Transverse colon (tissue), 4 donors: ENCODE measurements around the gene TXNRD1. TPM values are rescaled to one million over a fixed set of nuclear protein-coding genes. Genes with fewer than 3 reads are reported as not detected.

Experiments used
- DNase-seq: peaks from one replicate; pipeline ENCODE4 v3.0.0-alpha.2; 2019
- H3K27ac ChIP-seq, 4 donors: fragments of 200-600 bp; sonication (generic); 2 replicates each; pipeline ENCODE4 v1.5.1; 2016 to 2018; ENCODE audit warnings: inconsistent platforms in 4 of 4
- H3K27me3 ChIP-seq: fragments of 200-600 bp; sonication (generic); 2 replicates; pipeline ENCODE4 v1.5.1; 2017; ENCODE audit warnings: inconsistent platforms
- H3K36me3 ChIP-seq, 4 donors: fragments of 200-600 bp; sonication (generic); 2 replicates each; pipeline ENCODE4 v1.5.1; 2017 to 2019; ENCODE audit warnings: inconsistent platforms in 4 of 4
- H3K4me1 ChIP-seq, 4 donors: fragments of 200-600 bp; sonication (generic); 2 replicates each; pipeline ENCODE4 v1.5.1; 2017 to 2020; ENCODE audit warnings: inconsistent platforms in 4 of 4
- H3K4me3 ChIP-seq, 4 donors: fragments of 200-600 bp; sonication (generic); 1 replicate in 1 of 4; 2 replicates in 3 of 4; pipeline versions ENCODE4 v1.5.1 to v1.6.1; 2017 to 2019; ENCODE audit warnings: inconsistent platforms in 4 of 4
- H3K9me3 ChIP-seq, 2 donors: fragments of 200-600 bp; sonication (generic); 2 replicates each; pipeline ENCODE4 v1.5.1; 2017 to 2019; ENCODE audit warnings: inconsistent platforms in 2 of 2
- EP300 ChIP-seq: sonication (generic); formaldehyde crosslinking; IDR thresholded peaks from one replicate; pipeline ENCODE4 v1.6.1; 2017; ENCODE audit warnings: antibody characterized with exemption, low read depth
- POLR2A ChIP-seq: fragments of 450-650 bp; IDR thresholded peaks from one replicate; pipeline ENCODE4 v1.6.1; 2016; ENCODE audit warnings: antibody characterized with exemption, mild to moderate bottlenecking, moderate library complexity
- POLR2AphosphoS5 ChIP-seq, 3 donors: sonication (generic); formaldehyde crosslinking; IDR thresholded peaks; one replicate each; pipeline ENCODE4 v1.6.1; 2016; ENCODE audit warnings: antibody characterized with exemption in 3 of 3
- WGBS, 2 donors: methylation state at CpG; one replicate each; pipeline ENCODE4 v1.1.5; 2018; ENCODE audit warnings: low coverage in 1 of 2; 5-methylcytosine and 5-hydroxymethylcytosine counted together
- in situ Hi-C, 4 donors: fragments of 200-750 bp; cut with MboI; loops; one replicate each; pipeline versions ENCODE4 v1.15.0 to v1.15.1; 2017; ENCODE audit warnings: low sequenced_read_pairs in 3 of 4, low pct_ligation_motif_present in 1 of 4, low pct_unique_long_range_greater_than_20kb in 1 of 4
- intact Hi-C: fragments of 100-400 bp; cut with DNase I; formaldehyde crosslinking; loops from one replicate; pipeline ENCODE4 v1.15.1; 2023; ENCODE audit warnings: low total_unique reads
- total RNA-seq, 4 donors: library from RNA; depleted of rRNA; stranded (reverse); fragments of >200 nt; gene quantifications; one replicate each; pipeline ENCODE4 v1.1.0, GENCODE V29; 2016
- TF ChIP-seq, protein P1 (sequence below), 5 experiments: fragments of 200-600 bp in 3 of 5; fragments of 450-650 bp in 2 of 5; sonication (generic) in 3 of 5; IDR thresholded peaks; 1 replicate in 2 of 5; 2 replicates in 3 of 5; pipeline ENCODE4 v1.5.1; 2016 to 2017; ENCODE audit warnings: antibody characterized with exemption in 5 of 5, inconsistent platforms in 3 of 5, mild to moderate bottlenecking in 2 of 5, moderate library complexity in 1 of 5

The TXNRD1 gene
- total RNA-seq, 4 donors from 2014 or later, result 72.9 to 127 (median 122) TPM

DNA sequence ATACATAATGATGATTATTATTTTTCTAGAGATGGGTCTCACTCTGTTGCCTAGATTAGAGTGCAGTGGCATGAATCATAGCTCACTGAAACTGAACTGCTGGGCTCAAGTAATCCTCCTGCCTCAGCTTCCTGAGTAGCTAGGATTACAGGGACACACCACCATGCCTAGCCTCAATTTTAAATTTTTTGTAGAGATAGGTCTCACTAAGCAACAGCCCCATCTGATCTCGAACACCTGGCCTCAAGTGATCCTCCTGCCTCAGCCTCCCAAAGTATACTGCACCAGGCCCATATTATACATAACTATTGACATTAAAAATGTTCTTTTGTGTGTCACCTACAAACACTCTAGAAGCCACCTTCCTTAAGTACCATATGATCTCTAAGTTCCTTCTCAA lies 3.4 kb downstream of the TXNRD1 start:
- H3K4me3 ChIP-seq, result no peak overlapping the region
- in situ Hi-C loops, result loop anchor here in 2 of 4 donors (10.0 to 25.0 kb wide), 4 partner anchors 66 to 1168 kb away; no protein-coding TSS in a partner anchor
- H3K4me1 ChIP-seq, result peaks cover 10 to 31% (median 18%) of the 10 kb centered on the region in 4 donors
- H3K36me3 ChIP-seq, result no peaks in the 10 kb centered on the region
- DNase-seq, result no peak
- TF ChIP-seq POLR2A (no peak), EP300 (no peak), POLR2AphosphoS5 (IDR thresholded peaks at IDR 0.05) (no peak)
- TF ChIP-seq, protein P1, sequence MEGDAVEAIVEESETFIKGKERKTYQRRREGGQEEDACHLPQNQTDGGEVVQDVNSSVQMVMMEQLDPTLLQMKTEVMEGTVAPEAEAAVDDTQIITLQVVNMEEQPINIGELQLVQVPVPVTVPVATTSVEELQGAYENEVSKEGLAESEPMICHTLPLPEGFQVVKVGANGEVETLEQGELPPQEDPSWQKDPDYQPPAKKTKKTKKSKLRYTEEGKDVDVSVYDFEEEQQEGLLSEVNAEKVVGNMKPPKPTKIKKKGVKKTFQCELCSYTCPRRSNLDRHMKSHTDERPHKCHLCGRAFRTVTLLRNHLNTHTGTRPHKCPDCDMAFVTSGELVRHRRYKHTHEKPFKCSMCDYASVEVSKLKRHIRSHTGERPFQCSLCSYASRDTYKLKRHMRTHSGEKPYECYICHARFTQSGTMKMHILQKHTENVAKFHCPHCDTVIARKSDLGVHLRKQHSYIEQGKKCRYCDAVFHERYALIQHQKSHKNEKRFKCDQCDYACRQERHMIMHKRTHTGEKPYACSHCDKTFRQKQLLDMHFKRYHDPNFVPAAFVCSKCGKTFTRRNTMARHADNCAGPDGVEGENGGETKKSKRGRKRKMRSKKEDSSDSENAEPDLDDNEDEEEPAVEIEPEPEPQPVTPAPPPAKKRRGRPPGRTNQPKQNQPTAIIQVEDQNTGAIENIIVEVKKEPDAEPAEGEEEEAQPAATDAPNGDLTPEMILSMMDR (IDR thresholded peaks at IDR 0.05), result no peak
- H3K27me3 ChIP-seq, result no peaks in the 10 kb centered on the region
- no peaks in the 10 kb centered on the region for H3K9me3 ChIP-seq
- 60 to 90% methylated on average over 1 of the region's 1 CpG for WGBS, 2 donors
- intact Hi-C loops, result loop anchor here (5.0 kb wide), 2 partner anchors 68 to 138 kb away; no protein-coding TSS in a partner anchor
- H3K27ac ChIP-seq, result peak overlapping the region; percentile 73 to 83 (median 74)

DNA sequence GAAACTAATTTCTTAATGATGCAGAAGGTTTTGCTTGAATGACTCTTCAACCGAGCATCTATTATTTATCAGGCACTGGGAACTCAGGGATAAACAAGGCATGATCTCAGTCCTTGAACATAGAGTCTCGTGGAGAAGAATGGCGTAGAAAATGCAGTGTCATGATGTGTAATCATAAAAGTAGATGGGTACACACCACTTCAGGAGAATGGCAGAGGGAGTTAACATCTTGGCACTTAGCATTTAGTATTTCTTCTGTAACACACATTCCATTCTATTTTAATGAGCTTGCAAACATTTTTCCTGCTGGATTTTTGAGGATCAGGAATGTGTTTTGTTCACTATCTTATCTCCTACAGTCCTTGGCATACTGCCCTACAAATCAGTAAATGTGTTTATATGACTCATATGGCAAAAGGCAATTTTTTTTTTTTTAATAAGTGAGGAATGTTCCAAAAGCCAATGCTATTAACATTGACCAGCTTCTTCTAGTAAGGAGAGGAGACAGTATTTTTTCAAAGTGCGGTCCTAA lies 3.8 kb downstream of the TXNRD1 start:
- peak overlapping the region; percentile 73 to 83 (median 74) for H3K27ac ChIP-seq
- DNase-seq, result no peak
- TF ChIP-seq EP300, result peak; percentile 73
- TF ChIP-seq, protein P1 (IDR thresholded peaks at IDR 0.05), result no peak
- TF ChIP-seq POLR2AphosphoS5 (IDR thresholded peaks at IDR 0.05), result peak; percentile 69 to 78 (median 78)
- no peak for TF ChIP-seq POLR2A
- 36 to 40% methylated on average over 4 of the region's 4 CpGs for WGBS, 2 donors
- intact Hi-C loops, result loop anchor here (5.0 kb wide), 2 partner anchors 68 to 138 kb away; no protein-coding TSS in a partner anchor
- in situ Hi-C loops, result loop anchor here in 2 of 4 donors (10.0 to 25.0 kb wide), 4 partner anchors 65 to 1168 kb away; no protein-coding TSS in a partner anchor
- no peak overlapping the region for H3K4me3 ChIP-seq
- peaks cover 10 to 31% (median 18%) of the 10 kb centered on the region in 4 donors for H3K4me1 ChIP-seq
- no peaks in the 10 kb centered on the region for H3K9me3 ChIP-seq
- H3K36me3 ChIP-seq, result no peaks in the 10 kb centered on the region
- no peaks in the 10 kb centered on the region for H3K27me3 ChIP-seq

DNA sequence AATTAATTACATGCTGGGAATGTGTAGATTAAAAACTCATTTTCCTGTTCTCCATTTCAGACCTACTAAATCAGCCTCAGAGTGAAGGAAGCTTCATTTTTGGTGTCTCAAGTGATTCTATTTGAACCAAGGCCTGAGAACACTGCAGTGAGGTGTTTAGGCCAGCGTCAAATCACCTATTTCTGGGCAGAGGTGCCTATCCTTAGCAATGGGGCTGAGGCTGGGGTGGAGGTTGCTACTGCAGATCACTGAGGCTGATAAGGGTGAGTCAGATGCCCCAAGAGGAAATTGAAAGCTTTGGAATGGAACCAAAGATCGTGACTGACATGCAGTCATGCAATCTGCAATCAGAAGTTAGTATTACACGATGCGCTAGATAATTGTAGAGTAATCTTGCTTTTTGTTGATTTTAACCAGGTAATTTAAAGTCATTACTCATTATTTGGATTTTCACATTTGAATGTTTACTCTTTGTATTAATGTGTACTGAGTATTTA lies 4.4 kb downstream of the TXNRD1 start:
- intact Hi-C loops, result loop anchor here (5.0 kb wide), 2 partner anchors 67 to 137 kb away; no protein-coding TSS in a partner anchor

DNA sequence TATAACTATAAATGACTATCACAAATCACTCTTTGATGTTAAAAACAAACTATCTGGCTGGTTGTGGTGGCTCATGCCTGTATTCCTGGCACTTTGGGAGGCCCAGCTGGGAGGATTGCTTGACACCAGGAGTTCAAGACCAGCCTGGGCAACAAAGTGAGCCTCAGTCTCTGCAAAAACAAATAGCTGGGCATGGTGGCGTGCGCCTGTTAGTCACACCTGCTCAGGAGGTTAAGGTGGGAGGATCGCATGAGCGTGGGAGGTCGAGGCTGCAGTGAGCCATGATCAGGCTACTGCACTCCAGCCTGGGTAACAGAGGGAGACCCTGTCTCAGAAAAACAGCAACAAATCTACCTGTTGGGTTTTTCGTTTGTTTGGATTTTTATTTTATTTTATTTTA lies 5.4 kb downstream of the TXNRD1 start:
- H3K36me3 ChIP-seq, result no peaks in the 10 kb centered on the region
- in situ Hi-C loops, result loop anchor here in 2 of 4 donors (25.0 kb wide), 3 partner anchors 641 to 1166 kb away; no protein-coding TSS in a partner anchor
- no peak overlapping the region for H3K4me3 ChIP-seq
- H3K27me3 ChIP-seq, result no peaks in the 10 kb centered on the region
- H3K9me3 ChIP-seq, result no peaks in the 10 kb centered on the region
- no peak overlapping the region for H3K27ac ChIP-seq
- WGBS, 2 donors, result 98% methylated on average over 6 of the region's 6 CpGs; no CpG with 5 or more reads in 1 of the 2 donors
- H3K4me1 ChIP-seq, result peaks cover 4 to 25% (median 16%) of the 10 kb centered on the region in 4 donors
- intact Hi-C loops, result no loop called here
- DNase-seq, result no peak
- no peak for TF ChIP-seq EP300
- TF ChIP-seq, protein P1 (IDR thresholded peaks at IDR 0.05), result no peak

More for the DNA sequence above, 4.4 kb downstream of the TXNRD1 start:
- no peaks in the 10 kb centered on the region for H3K9me3 ChIP-seq
- H3K4me1 ChIP-seq, result peaks cover 10 to 31% (median 18%) of the 10 kb centered on the region in 4 donors
- in situ Hi-C loops, result loop anchor here in 2 of 4 donors (10.0 to 25.0 kb wide), 4 partner anchors 65 to 1167 kb away; no protein-coding TSS in a partner anchor
- no peaks in the 10 kb centered on the region for H3K27me3 ChIP-seq
- 50 to 60% methylated on average over 4 of the region's 4 CpGs for WGBS, 2 donors
- TF ChIP-seq, protein P1 (IDR thresholded peaks at IDR 0.05), result no peak
- TF ChIP-seq POLR2AphosphoS5 (IDR thresholded peaks at IDR 0.05) (no peak), POLR2A (no peak), EP300 (no peak)
- peak overlapping the region; percentile 73 to 83 (median 74) for H3K27ac ChIP-seq
- H3K4me3 ChIP-seq, result no peak overlapping the region
- H3K36me3 ChIP-seq, result no peaks in the 10 kb centered on the region
- peak; percentile 32 for DNase-seq
